ENCODE data around the gene TNFAIP6.

Gene TNFAIP6

DNA sequence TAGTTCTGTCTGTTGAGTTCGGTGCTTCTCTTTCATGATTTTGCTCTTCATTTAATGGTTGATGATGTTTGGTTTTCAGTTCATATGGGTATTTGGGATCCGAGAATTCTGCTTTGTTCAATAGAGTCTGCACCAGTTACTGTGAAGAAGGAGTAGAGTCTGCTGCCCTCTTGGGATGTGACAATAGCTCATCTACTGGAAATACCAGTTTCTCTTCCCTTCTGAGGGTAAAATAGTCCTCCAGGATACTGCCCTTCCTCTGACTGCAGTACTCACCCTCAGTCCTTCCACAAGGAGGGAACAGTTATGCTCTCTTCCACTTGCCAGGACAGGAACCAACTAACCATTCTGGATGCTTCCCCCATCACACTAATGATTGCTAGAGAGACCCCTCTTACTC is 12.5 kb upstream of the TNFAIP6 start:
- ChIA-PET CTCF (no interaction called here), POLR2A (no interaction called here)
- no peaks in the 10 kb centered on the region for H3K36me3 ChIP-seq (ENCODE audit: control insufficient read depth in 2 of 2, insufficient read depth in 1 of 2, low read length in 2 of 2)
- H3K27ac ChIP-seq (ENCODE audit: extremely low read depth, low read depth, low read length) = no peak overlapping the region
- no peak for TF ChIP-seq ZNF558 (tag by site-specific recombination; IDR thresholded peaks at IDR 0.05)
- TF ChIP-seq, protein P1, sequence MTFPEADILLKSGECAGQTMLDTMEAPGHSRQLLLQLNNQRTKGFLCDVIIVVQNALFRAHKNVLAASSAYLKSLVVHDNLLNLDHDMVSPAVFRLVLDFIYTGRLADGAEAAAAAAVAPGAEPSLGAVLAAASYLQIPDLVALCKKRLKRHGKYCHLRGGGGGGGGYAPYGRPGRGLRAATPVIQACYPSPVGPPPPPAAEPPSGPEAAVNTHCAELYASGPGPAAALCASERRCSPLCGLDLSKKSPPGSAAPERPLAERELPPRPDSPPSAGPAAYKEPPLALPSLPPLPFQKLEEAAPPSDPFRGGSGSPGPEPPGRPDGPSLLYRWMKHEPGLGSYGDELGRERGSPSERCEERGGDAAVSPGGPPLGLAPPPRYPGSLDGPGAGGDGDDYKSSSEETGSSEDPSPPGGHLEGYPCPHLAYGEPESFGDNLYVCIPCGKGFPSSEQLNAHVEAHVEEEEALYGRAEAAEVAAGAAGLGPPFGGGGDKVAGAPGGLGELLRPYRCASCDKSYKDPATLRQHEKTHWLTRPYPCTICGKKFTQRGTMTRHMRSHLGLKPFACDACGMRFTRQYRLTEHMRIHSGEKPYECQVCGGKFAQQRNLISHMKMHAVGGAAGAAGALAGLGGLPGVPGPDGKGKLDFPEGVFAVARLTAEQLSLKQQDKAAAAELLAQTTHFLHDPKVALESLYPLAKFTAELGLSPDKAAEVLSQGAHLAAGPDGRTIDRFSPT (tag by site-specific recombination; IDR thresholded peaks at IDR 0.05) = no peak
- TF ChIP-seq, protein P2, sequence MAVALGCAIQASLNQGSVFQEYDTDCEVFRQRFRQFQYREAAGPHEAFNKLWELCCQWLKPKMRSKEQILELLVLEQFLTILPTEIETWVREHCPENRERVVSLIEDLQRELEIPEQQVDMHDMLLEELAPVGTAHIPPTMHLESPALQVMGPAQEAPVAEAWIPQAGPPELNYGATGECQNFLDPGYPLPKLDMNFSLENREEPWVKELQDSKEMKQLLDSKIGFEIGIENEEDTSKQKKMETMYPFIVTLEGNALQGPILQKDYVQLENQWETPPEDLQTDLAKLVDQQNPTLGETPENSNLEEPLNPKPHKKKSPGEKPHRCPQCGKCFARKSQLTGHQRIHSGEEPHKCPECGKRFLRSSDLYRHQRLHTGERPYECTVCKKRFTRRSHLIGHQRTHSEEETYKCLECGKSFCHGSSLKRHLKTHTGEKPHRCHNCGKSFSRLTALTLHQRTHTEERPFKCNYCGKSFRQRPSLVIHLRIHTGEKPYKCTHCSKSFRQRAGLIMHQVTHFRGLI (tag by site-specific recombination; IDR thresholded peaks at IDR 0.05) = no peak
- no peak for TF ChIP-seq ZBTB1 (tag by site-specific recombination; IDR thresholded peaks at IDR 0.05)
- no peak for TF ChIP-seq ZNF626 (tag by site-specific recombination; IDR thresholded peaks at IDR 0.05)
- TF ChIP-seq, protein P3, sequence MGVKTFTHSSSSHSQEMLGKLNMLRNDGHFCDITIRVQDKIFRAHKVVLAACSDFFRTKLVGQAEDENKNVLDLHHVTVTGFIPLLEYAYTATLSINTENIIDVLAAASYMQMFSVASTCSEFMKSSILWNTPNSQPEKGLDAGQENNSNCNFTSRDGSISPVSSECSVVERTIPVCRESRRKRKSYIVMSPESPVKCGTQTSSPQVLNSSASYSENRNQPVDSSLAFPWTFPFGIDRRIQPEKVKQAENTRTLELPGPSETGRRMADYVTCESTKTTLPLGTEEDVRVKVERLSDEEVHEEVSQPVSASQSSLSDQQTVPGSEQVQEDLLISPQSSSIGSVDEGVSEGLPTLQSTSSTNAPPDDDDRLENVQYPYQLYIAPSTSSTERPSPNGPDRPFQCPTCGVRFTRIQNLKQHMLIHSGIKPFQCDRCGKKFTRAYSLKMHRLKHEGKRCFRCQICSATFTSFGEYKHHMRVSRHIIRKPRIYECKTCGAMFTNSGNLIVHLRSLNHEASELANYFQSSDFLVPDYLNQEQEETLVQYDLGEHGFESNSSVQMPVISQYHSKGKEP (tag by site-specific recombination; IDR thresholded peaks at IDR 0.05) = no peak
- TF ChIP-seq, protein P4, sequence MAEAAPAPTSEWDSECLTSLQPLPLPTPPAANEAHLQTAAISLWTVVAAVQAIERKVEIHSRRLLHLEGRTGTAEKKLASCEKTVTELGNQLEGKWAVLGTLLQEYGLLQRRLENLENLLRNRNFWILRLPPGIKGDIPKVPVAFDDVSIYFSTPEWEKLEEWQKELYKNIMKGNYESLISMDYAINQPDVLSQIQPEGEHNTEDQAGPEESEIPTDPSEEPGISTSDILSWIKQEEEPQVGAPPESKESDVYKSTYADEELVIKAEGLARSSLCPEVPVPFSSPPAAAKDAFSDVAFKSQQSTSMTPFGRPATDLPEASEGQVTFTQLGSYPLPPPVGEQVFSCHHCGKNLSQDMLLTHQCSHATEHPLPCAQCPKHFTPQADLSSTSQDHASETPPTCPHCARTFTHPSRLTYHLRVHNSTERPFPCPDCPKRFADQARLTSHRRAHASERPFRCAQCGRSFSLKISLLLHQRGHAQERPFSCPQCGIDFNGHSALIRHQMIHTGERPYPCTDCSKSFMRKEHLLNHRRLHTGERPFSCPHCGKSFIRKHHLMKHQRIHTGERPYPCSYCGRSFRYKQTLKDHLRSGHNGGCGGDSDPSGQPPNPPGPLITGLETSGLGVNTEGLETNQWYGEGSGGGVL (tag by site-specific recombination; IDR thresholded peaks at IDR 0.05) = no peak
- no peak for TF ChIP-seq GLIS2 (tag by site-specific recombination; IDR thresholded peaks at IDR 0.05)
- TF ChIP-seq ZNF223 (tag by site-specific recombination; IDR thresholded peaks at IDR 0.05) = no peak
- no peak for TF ChIP-seq ZSCAN16 (tag by site-specific recombination; IDR thresholded peaks at IDR 0.05)
- no peak for TF ChIP-seq ZNF530 (tag by site-specific recombination; IDR thresholded peaks at IDR 0.05; ENCODE audit: low read depth)
- TF ChIP-seq OSR2 (tag by site-specific recombination; IDR thresholded peaks at IDR 0.05) = no peak
- no peak for TF ChIP-seq ZBTB20 (tag by site-specific recombination; IDR thresholded peaks at IDR 0.05)
- TF ChIP-seq, protein P5, sequence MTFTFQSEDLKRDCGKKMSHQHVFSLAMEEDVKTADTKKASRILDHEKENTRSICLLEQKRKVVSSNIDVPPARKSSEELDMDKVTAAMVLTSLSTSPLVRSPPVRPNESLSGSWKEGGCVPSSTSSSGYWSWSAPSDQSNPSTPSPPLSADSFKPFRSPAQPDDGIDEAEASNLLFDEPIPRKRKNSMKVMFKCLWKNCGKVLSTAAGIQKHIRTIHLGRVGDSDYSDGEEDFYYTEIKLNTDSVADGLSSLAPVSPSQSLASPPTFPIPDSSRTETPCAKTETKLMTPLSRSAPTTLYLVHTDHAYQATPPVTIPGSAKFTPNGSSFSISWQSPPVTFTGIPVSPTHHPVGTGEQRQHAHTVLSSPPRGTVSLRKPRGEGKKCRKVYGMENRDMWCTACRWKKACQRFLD (tag by site-specific recombination; IDR thresholded peaks at IDR 0.05) = no peak
- TF ChIP-seq, protein P6, sequence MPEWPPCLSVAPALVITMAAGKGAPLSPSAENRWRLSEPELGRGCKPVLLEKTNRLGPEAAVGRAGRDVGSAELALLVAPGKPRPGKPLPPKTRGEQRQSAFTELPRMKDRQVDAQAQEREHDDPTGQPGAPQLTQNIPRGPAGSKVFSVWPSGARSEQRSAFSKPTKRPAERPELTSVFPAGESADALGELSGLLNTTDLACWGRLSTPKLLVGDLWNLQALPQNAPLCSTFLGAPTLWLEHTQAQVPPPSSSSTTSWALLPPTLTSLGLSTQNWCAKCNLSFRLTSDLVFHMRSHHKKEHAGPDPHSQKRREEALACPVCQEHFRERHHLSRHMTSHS (tag by site-specific recombination; IDR thresholded peaks at IDR 0.05) = no peak
- no peak for TF ChIP-seq ZIC2 (tag by site-specific recombination; IDR thresholded peaks at IDR 0.05)
- no peak for TF ChIP-seq ZNF394 (tag by site-specific recombination; IDR thresholded peaks at IDR 0.05; ENCODE audit: borderline replicate concordance)
- TF ChIP-seq ZNF48 (tag by site-specific recombination; IDR thresholded peaks at IDR 0.05) = no peak
- TF ChIP-seq ZNF792 (tag by site-specific recombination; IDR thresholded peaks at IDR 0.05) = no peak
- no peaks in the 10 kb centered on the region for H3K4me1 ChIP-seq (ENCODE audit: control insufficient read depth, insufficient read depth, low read length)
- no peak overlapping the region for H3K4me3 ChIP-seq (ENCODE audit: low read depth, low read length)
- no peaks in the 10 kb centered on the region for H3K9me3 ChIP-seq (ENCODE audit: control insufficient read depth, insufficient read depth, low read depth, low read length)
